Caco-2 (cell line): ENCODE measurements around the gene LLCFC1. TPM values are rescaled to one million over a fixed set of nuclear protein-coding genes. Genes with fewer than 3 reads are reported as not detected.

ENCODE experiments used
- BruUV-seq: library from RNA; stranded (reverse); fragments of 400-500 nt; replicated peaks from 2 replicates; lab custom pipeline; 2021; lab: Mats Ljungman, UMichigan
- CTCF ChIA-PET: fragments of 300-600 bp; sonication (Branson Sonifier 250); formaldehyde crosslinking; loops from one replicate; lab custom pipeline; 2022; ENCODE audit warnings: antibody characterized with exemption; lab: Charles Lee
- POLR2A ChIA-PET: fragments of 300-600 bp; sonication (Branson Sonifier 250); formaldehyde crosslinking; loops from one replicate; lab custom pipeline; 2022; ENCODE audit warnings: antibody characterized with exemption; lab: Charles Lee
- DNase-seq, 2 experiments: peaks; one replicate each; pipeline versions ENCODE4 v3.0.0 to v3.0.0-alpha.2; 2020 to 2022
- H3K27me3 ChIP-seq: replicated peaks from 2 replicates; pipeline ENCODE4 v1.6.0; 2011; ENCODE audit warnings: low read length; ENCODE audit not compliant: control insufficient read depth, insufficient read depth
- H3K36me3 ChIP-seq: 2 replicates; pipeline ENCODE4 v1.5.1; 2011; ENCODE audit warnings: low read length; ENCODE audit not compliant: control insufficient read depth, insufficient read depth
- H3K4me1 ChIP-seq: fragments of 250-450 bp; sonication (Bioruptor Pico); 2 replicates; pipeline ENCODE4 v1.5.1; 2020; ENCODE audit warnings: mild to moderate bottlenecking
- H3K4me3 ChIP-seq: 2 replicates; pipeline ENCODE4 v1.5.1; 2011; ENCODE audit warnings: low read depth, mild to moderate bottlenecking, control low read depth, low read length
- H3K9me3 ChIP-seq: fragments of 250-450 bp; sonication (Bioruptor Pico); 2 replicates; pipeline ENCODE4 v1.5.1; 2020; ENCODE audit warnings: mild to moderate bottlenecking, moderate library complexity
- H3K27ac Mint-ChIP-seq: one replicate; pipeline ENCODE4 v1.8.0; 2022; ENCODE audit warnings: mixed read lengths; ENCODE audit not compliant: unreplicated experiment
- H3K27me3 Mint-ChIP-seq: one replicate; pipeline ENCODE4 v1.8.0; 2022; ENCODE audit warnings: mixed read lengths; ENCODE audit not compliant: insufficient read depth, unreplicated experiment
- H3K36me3 Mint-ChIP-seq: one replicate; pipeline ENCODE4 v1.8.0; 2022; ENCODE audit warnings: mild to moderate bottlenecking, mixed read lengths; ENCODE audit not compliant: insufficient read depth, unreplicated experiment
- H3K4me1 Mint-ChIP-seq: one replicate; pipeline ENCODE4 v1.8.0; 2022; ENCODE audit warnings: low read depth, mixed read lengths; ENCODE audit not compliant: unreplicated experiment
- H3K4me3 Mint-ChIP-seq: one replicate; pipeline ENCODE4 v1.8.0; 2022; ENCODE audit warnings: mild to moderate bottlenecking, moderate library complexity, mixed read lengths; ENCODE audit not compliant: unreplicated experiment
- H3K9me3 Mint-ChIP-seq: one replicate; pipeline ENCODE4 v1.8.0; 2022; ENCODE audit warnings: mixed read lengths; ENCODE audit not compliant: unreplicated experiment
- intact Hi-C: fragments of 100-400 bp; cut with micrococcal nuclease; formaldehyde crosslinking; loops from one replicate; pipeline ENCODE4 v1.10.0; 2022; ENCODE audit not compliant: unreplicated experiment
- total RNA-seq: library from RNA; stranded (reverse); gene quantifications from 2 replicates; pipeline ENCODE4 v1.2.3, GENCODE V29; 2022
- TF ChIP-seq, protein P1 (sequence below), 2 experiments: fragments of 200-600 bp in 1 of 2; IDR thresholded peaks; 1 replicate in 1 of 2; 2 replicates in 1 of 2; pipeline versions ENCODE4 v1.5.1 to v1.8.0; 2011 to 2022; ENCODE audit warnings: antibody characterized with exemption in 1 of 2, control low read depth in 1 of 2, inconsistent platforms in 1 of 2, low read depth in 1 of 2, low read length in 1 of 2, mild to moderate bottlenecking in 1 of 2, moderate library complexity in 1 of 2; ENCODE audit not compliant: insufficient read depth in 1 of 2, severe bottlenecking in 1 of 2, unreplicated experiment in 1 of 2

Gene LLCFC1
- total RNA-seq, 1 experiment from 2014 or later: not detected

DNA sequence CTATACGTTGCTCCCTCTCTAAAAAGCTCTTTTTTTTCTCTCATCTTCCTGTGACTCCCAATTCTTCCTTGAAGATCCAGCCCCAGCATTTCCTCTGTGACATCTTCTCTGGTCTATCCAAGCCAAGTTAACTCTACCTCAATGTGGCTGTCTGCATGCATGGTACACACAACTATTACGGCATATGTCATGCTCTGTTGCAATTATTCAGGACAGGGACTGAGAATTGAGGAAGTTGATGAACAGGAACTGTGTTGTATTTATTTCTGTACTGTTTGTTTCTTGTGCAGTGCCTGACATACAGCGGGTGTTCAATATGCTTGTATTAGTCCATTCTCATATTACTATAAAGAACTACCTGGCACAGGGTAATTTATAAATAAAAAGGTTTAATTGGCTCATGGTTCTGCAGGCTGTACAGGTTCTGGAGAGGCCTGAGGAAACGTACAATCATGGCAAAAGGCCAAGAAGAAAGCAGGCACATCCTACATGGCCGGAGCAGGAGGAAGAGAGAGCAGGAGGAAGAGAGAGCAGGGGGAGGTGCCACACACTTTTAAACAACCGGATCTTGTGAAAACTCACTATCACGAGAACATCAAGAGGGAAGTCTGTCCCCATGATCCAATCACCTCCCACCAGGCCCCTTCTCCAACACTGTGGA, 12.1 kb upstream of the LLCFC1 start:
- CTCF ChIA-PET: no interaction called here
- Mint-ChIP-seq H3K4me1 (peaks cover 15% of the 10 kb centered on the region), H3K27me3 (no peaks in the 10 kb centered on the region), H3K9me3 (no peaks in the 10 kb centered on the region), H3K36me3 (no peaks in the 10 kb centered on the region), H3K4me3 (no peak overlapping the region), H3K27ac (no peak overlapping the region)
- H3K9me3 ChIP-seq: 0 out of 2 replicates have a peak, but pooled peaks cover 4% of the 10 kb centered on the region
- BruUV-seq: no TSS peak
- H3K27me3 ChIP-seq: no peaks in the 10 kb centered on the region
- DNase-seq: no peak
- POLR2A ChIA-PET: no interaction called here
- peaks cover 18% of the 10 kb centered on the region for H3K4me1 ChIP-seq
- H3K4me3 ChIP-seq: no peak overlapping the region
- intact Hi-C loops: no loop called here
- TF ChIP-seq, protein P1, sequence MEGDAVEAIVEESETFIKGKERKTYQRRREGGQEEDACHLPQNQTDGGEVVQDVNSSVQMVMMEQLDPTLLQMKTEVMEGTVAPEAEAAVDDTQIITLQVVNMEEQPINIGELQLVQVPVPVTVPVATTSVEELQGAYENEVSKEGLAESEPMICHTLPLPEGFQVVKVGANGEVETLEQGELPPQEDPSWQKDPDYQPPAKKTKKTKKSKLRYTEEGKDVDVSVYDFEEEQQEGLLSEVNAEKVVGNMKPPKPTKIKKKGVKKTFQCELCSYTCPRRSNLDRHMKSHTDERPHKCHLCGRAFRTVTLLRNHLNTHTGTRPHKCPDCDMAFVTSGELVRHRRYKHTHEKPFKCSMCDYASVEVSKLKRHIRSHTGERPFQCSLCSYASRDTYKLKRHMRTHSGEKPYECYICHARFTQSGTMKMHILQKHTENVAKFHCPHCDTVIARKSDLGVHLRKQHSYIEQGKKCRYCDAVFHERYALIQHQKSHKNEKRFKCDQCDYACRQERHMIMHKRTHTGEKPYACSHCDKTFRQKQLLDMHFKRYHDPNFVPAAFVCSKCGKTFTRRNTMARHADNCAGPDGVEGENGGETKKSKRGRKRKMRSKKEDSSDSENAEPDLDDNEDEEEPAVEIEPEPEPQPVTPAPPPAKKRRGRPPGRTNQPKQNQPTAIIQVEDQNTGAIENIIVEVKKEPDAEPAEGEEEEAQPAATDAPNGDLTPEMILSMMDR (IDR thresholded peaks at IDR 0.05; ENCODE audit: insufficient read depth in 1 of 2, low read depth in 1 of 2, low read length in 1 of 2, severe bottlenecking in 1 of 2, unreplicated experiment in 1 of 2): no peak
- H3K36me3 ChIP-seq: no peaks in the 10 kb centered on the region

DNA sequence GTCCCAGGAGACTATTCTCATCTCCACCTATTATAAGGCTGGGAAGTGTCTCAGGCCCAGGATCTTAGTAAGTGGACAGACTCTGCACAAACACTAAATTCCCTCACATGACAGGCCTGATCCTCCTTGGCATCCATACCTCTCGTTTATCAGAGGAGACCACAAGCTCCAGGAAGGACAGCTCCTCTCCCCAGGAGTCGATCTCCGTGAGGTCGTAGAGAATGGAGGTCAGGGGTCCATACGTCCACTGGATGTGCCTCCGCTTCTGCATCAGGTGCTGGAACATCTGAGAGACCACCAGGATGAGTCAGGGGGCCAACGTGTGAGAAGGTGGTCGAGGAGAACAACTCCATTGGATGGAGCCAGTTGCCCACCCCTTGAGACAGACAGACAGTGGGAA, 11.3 kb upstream of the LLCFC1 start:
- no peak for DNase-seq
- no TSS peak for BruUV-seq

DNA sequence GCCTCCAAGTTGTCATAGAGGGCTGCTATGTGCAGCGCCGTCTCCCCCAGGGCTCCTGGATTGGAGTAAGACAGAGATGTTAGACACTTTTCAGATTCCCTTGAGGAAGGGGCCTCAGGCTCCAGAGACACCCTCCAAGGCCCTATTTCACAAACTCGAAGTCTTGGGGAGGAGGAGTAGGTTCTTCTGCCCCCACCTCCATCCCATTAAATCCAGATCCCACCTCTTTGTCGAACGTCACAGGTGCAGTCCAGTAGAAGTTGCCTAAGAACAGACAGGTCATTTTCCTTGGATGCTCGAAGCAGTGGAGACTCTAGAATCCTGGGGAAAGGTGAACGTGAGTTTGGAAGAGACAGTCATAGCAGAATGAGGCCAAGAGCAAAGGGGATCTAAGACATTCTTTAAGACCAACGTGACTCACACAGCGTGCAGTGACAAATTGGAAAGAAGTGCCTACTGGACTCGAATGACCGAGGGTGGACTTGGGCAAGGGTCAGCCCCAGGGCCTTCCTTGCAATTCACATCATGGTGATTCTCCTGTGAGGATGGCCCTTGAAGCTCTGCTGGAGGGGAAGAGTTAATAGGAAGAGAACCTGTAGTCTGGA, 9.1 kb upstream of the LLCFC1 start:
- CTCF ChIA-PET: no interaction called here
- intact Hi-C loops: no loop called here
- no peak overlapping the region for H3K4me3 ChIP-seq
- Mint-ChIP-seq H3K4me1 (no peaks in the 10 kb centered on the region), H3K27me3 (no peaks in the 10 kb centered on the region), H3K4me3 (no peak overlapping the region), H3K27ac (no peak overlapping the region), H3K36me3 (no peaks in the 10 kb centered on the region), H3K9me3 (no peaks in the 10 kb centered on the region)
- no peaks in the 10 kb centered on the region for H3K27me3 ChIP-seq
- POLR2A ChIA-PET: no interaction called here
- H3K9me3 ChIP-seq: 0 out of 2 replicates have a peak, but pooled peaks cover 4% of the 10 kb centered on the region
- TF ChIP-seq, protein P1 (IDR thresholded peaks at IDR 0.05; ENCODE audit: insufficient read depth in 1 of 2, low read depth in 1 of 2, low read length in 1 of 2, severe bottlenecking in 1 of 2, unreplicated experiment in 1 of 2): no peak
- no peak for DNase-seq
- H3K4me1 ChIP-seq: no peaks in the 10 kb centered on the region
- H3K36me3 ChIP-seq: no peaks in the 10 kb centered on the region
- BruUV-seq: no TSS peak

More for the DNA sequence above, 11.3 kb upstream of the LLCFC1 start:
- no peak overlapping the region for H3K27ac Mint-ChIP-seq
- H3K36me3 Mint-ChIP-seq: no peaks in the 10 kb centered on the region
- TF ChIP-seq, protein P1 (IDR thresholded peaks at IDR 0.05; ENCODE audit: insufficient read depth in 1 of 2, low read depth in 1 of 2, low read length in 1 of 2, severe bottlenecking in 1 of 2, unreplicated experiment in 1 of 2): no peak
- peaks cover 10% of the 10 kb centered on the region for H3K4me1 ChIP-seq
- no peak overlapping the region for H3K4me3 ChIP-seq
- no peak overlapping the region for H3K4me3 Mint-ChIP-seq
- ChIA-PET POLR2A (no interaction called here), CTCF (no interaction called here)
- 0 out of 2 replicates have a peak, but pooled peaks cover 4% of the 10 kb centered on the region for H3K9me3 ChIP-seq
- peaks cover 15% of the 10 kb centered on the region for H3K4me1 Mint-ChIP-seq
- H3K9me3 Mint-ChIP-seq: no peaks in the 10 kb centered on the region
- H3K27me3 Mint-ChIP-seq: no peaks in the 10 kb centered on the region
- no peaks in the 10 kb centered on the region for H3K27me3 ChIP-seq
- H3K36me3 ChIP-seq: no peaks in the 10 kb centered on the region
- intact Hi-C loops: no loop called here
